COLO668 (cell line): ENCODE measurements around the gene PITPNM3.

Experiments
- DNase-seq: peaks from one replicate; lab custom pipeline; 2025; ENCODE audit not compliant: unreplicated experiment; lab: John Stamatoyannopoulos, UW

Gene PITPNM3

GRCh38 chr17:6526362-6527152 lies 29.8 kb downstream of the PITPNM3 start:
- DNase-seq: no peak

GRCh38 chr17:6525731-6526130 lies 30.6 kb downstream of the PITPNM3 start:
- DNase-seq: no peak

DNA sequence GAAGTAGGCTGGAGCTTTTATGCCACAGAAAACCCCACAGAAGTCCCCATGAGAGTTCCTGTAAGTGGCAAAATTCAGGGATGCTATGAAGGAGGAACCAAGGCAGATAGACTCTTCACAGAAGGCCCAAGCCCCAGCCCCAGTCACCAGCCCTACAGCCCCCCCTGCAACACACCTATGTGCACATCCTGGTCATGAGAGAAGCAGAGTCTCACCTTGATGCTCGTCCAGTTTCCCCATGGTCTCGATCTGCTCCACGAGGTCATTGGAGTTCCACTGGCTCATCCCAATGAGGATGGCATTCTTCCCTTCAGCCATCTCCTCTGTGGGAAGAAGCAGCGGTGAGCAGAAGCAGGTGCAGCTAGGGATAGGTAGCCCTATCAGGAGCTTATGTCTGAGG lies 31.2 kb downstream of the PITPNM3 start:
- DNase-seq: no peak

- DNase-seq: no peak
Observed at GRCh38 chr17:6524520-6524919, 31.8 kb downstream of the PITPNM3 start.

DNA sequence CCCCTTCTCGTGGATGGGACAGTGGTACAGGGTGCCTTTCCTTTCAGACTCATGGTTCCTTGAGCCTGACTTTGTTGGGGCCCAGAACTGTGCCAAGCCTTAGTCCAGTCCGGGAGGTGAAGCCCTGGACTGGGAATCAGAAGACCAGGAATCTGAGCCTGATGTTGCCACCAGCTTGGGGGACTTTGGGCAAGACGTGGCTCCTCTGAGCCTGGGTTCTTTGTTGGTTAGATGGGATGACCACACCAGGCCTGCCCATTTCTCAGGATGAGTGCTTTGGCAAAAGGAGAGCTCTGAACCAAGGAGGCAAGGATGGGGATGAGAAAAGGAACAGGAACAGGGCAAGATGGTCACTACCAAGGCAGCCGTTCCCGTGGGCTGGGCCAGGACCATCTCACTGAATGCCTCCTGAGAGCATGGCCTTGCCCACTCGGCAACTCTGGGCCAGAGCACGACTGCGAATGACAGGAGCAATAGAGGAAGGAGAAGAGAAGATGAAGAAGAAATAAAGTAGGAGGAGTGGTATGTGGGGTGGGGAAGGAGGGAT lies 32.5 kb downstream of the PITPNM3 start:
- DNase-seq: no peak

GRCh38 chr17:6523330-6523729 lies 33.0 kb downstream of the PITPNM3 start:
- DNase-seq: no peak

DNA sequence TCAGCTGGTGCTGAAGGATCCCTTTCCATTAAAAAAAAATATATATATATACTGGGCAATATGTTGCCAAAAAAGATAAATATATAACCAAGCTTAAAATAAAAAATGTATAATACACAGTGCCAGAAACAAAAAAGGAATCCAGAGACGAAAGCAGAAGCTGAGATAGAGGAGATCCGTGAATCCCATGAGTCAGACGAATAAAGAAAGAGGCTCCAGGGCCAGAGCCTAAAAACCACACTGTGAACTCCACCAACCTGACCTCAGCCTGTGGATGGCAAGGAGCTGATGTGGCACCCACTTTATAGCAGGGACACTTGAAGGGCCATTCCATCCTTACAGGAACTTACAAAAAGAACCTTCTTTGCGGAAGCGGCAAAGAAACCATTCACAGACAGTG lies 34.8 kb downstream of the PITPNM3 start:
- DNase-seq: no peak

DNA sequence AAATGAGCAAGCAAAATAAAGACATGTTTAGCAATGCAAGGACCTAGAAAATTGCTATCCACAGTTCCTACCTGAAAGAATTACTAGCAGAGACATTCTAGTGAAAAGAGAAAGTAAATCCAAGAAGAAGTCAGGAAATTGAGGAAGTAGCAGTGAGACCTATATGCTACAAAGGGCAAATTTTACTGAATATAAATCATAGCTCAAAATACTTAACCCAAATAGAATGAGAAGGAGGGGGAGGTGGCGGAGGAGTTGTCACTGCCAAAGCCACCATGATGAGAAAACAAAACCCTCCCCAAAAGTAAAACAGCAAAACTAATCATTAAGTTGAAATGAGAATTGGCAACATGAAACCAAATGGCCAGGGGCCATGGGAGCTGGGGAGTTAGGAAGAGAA lies 39.3 kb downstream of the PITPNM3 start:
- no peak for DNase-seq

DNA sequence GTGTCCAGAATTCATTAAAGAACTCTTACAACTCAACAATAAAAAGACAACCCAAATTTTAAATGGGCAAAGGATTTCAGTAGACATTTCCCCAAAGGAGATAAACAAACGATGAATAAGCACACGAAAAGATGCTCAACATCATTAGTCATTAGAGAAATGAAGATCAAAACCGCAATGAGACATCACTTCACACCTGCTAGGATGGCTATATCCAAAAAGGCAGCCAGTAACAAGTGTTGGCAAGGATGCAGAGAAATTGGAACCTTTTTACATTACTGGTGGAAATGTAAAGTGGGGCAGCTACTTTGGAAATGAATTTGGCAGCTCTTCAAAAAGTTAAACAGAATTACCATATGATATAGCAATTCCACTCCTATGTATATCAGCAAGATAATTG lies 42.0 kb downstream of the PITPNM3 start:
- DNase-seq: no peak

- no peak for DNase-seq
Observed at GRCh38 chr17:6512552-6512951, 43.8 kb downstream of the PITPNM3 start.

- DNase-seq: no peak
Observed at GRCh38 chr17:6510321-6510977, 45.9 kb downstream of the PITPNM3 start.

- DNase-seq: no peak
Observed at GRCh38 chr17:6509921-6510320, 46.4 kb downstream of the PITPNM3 start.

GRCh38 chr17:6509031-6509771 lies 47.2 kb downstream of the PITPNM3 start:
- DNase-seq: no peak

- DNase-seq: no peak
Observed at GRCh38 chr17:6508519-6509030, 47.8 kb downstream of the PITPNM3 start.

- no peak for DNase-seq
Observed at GRCh38 chr17:6508016-6508415, 48.3 kb downstream of the PITPNM3 start.

GRCh38 chr17:6507535-6507934 lies 48.8 kb downstream of the PITPNM3 start:
- no peak for DNase-seq

- no peak for DNase-seq
Observed at GRCh38 chr17:6506679-6507231, 49.6 kb downstream of the PITPNM3 start.

GRCh38 chr17:6505425-6506142 lies 50.8 kb downstream of the PITPNM3 start:
- DNase-seq: no peak

- DNase-seq: no peak
Observed at GRCh38 chr17:6503641-6504195, 52.6 kb downstream of the PITPNM3 start.

DNA sequence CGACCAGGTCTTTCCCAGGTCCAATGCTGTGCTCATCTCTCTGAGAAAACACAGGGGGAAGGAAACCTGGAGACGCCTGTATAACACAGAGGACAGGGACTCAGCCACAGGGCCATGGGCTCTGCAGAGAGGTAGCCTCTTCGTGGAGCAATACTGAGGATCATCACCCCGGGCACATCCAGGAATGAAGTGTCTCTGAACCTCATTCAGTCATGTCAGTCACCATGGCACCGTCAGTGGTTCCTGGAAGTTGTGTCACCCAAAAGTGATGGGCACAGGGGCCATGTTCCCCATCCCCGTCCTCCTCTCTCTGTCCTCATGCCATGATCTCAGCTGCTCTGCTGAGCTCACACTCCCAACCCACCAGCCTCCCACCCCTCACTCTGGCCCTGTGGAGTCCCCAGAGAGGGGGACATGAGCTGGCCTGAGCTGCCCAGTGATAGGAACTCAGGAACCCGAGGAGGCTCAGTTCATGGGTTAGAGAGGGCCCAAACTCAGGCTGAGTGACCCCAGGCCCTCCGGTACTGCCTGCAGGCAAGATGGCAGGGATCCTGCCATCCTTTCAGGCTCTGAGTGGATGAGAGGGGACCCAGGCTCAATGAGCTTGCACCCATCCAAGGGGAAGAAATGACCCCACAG lies 53.4 kb downstream of the PITPNM3 start:
- no peak for DNase-seq
